OCI-M1 (cell line): Measurements from ENCODE around the gene CHRNA3.

Experiments used
- DNase-seq: peaks from one replicate; lab custom pipeline; 2025; lab: John Stamatoyannopoulos, UW

Gene CHRNA3

GRCh38 chr15:78636378-78636859, 15.6 kb upstream of the CHRNA3 start:
- no peak for DNase-seq

- DNase-seq, result no peak
Measured at GRCh38 chr15:78635346-78635745, 14.6 kb upstream of the CHRNA3 start.

GRCh38 chr15:78634210-78635145, 13.7 kb upstream of the CHRNA3 start:
- DNase-seq, result no peak

- DNase-seq, result no peak
Measured at GRCh38 chr15:78633348-78633747, 12.6 kb upstream of the CHRNA3 start.

GRCh38 chr15:78630886-78631633, 10.3 kb upstream of the CHRNA3 start:
- DNase-seq, result no peak

- DNase-seq, result no peak
Measured at GRCh38 chr15:78629716-78630065, 8.9 kb upstream of the CHRNA3 start.

GRCh38 chr15:78629031-78629715, 8.4 kb upstream of the CHRNA3 start:
- no peak for DNase-seq

- no peak for DNase-seq
Measured at GRCh38 chr15:78628227-78628626, 7.4 kb upstream of the CHRNA3 start.

- no peak for DNase-seq
Measured at GRCh38 chr15:78627348-78627747, 6.6 kb upstream of the CHRNA3 start.

GRCh38 chr15:78626381-78626995, 5.7 kb upstream of the CHRNA3 start:
- DNase-seq, result no peak

- DNase-seq, result no peak
Measured at GRCh38 chr15:78625606-78626280, 4.9 kb upstream of the CHRNA3 start.

- no peak for DNase-seq
Measured at GRCh38 chr15:78624651-78625590, 4.1 kb upstream of the CHRNA3 start.

GRCh38 chr15:78623786-78624497, 3.1 kb upstream of the CHRNA3 start:
- no peak for DNase-seq

- no peak for DNase-seq
Measured at GRCh38 chr15:78621810-78622402, 1.1 kb upstream of the CHRNA3 start.

GRCh38 chr15:78620021-78620526, 722 bp downstream of the CHRNA3 start:
- no peak for DNase-seq

GRCh38 chr15:78619022-78619950, 1.5 kb downstream of the CHRNA3 start:
- DNase-seq, result no peak

GRCh38 chr15:78618490-78618934, 2.3 kb downstream of the CHRNA3 start:
- peak; percentile 87 for DNase-seq

- no peak for DNase-seq
Measured at GRCh38 chr15:78618064-78618463, 2.7 kb downstream of the CHRNA3 start.
